HL-60 (cell line): Measurements from ENCODE around the gene FAM83G.
"Not testable (repeated sequence)": the region's sequence is repeated elsewhere in the genome, so short reads cannot be mapped to it uniquely, and the experiment has no call there.

ENCODE experiments used
- DNase-seq, 2 experiments: peaks; one replicate each; pipeline ENCODE4 v3.0.0-alpha.2; 2010 to 2020; ENCODE audit warnings: low read depth in 1 of 2, low spot score in 1 of 2
- H3K27ac ChIP-seq: fragments of 250-450 bp; sonication (Bioruptor Pico); replicated peaks from 2 replicates; pipeline ENCODE4 v1.5.1; 2020; ENCODE audit warnings: mild to moderate bottlenecking, moderate library complexity
- H3K27me3 ChIP-seq: fragments of 250-450 bp; sonication (Bioruptor Pico); 2 replicates; pipeline ENCODE4 v1.5.1; 2021; ENCODE audit warnings: mild to moderate bottlenecking, moderate library complexity; ENCODE audit not compliant: insufficient read depth, poor library complexity, severe bottlenecking
- H3K4me3 ChIP-seq: replicated peaks from 2 replicates; pipeline ENCODE4 v1.5.1; 2011; ENCODE audit warnings: mild to moderate bottlenecking, control low read depth, low read length; ENCODE audit not compliant: insufficient read depth
- CTCF ChIP-seq: IDR thresholded peaks from one replicate; pipeline ENCODE4 v1.5.1; 2011; ENCODE audit warnings: low read length, control low read depth, inconsistent platforms; ENCODE audit not compliant: insufficient read depth
- GABPA ChIP-seq: IDR thresholded peaks from 2 replicates; pipeline ENCODE4 v1.6.1; 2012; ENCODE audit warnings: low read depth
- POLR2AphosphoS5 ChIP-seq: IDR thresholded peaks from 2 replicates; pipeline ENCODE4 v1.6.1; 2012; ENCODE audit warnings: low read depth
- REST ChIP-seq: IDR thresholded peaks from 2 replicates; pipeline ENCODE4 v1.6.1; 2012; ENCODE audit warnings: low read depth; ENCODE audit not compliant: insufficient replicate concordance
- SPI1 ChIP-seq: IDR thresholded peaks from 2 replicates; pipeline ENCODE4 v1.6.1; 2012; ENCODE audit warnings: low read depth, mild to moderate bottlenecking, borderline replicate concordance

The FAM83G gene

DNA sequence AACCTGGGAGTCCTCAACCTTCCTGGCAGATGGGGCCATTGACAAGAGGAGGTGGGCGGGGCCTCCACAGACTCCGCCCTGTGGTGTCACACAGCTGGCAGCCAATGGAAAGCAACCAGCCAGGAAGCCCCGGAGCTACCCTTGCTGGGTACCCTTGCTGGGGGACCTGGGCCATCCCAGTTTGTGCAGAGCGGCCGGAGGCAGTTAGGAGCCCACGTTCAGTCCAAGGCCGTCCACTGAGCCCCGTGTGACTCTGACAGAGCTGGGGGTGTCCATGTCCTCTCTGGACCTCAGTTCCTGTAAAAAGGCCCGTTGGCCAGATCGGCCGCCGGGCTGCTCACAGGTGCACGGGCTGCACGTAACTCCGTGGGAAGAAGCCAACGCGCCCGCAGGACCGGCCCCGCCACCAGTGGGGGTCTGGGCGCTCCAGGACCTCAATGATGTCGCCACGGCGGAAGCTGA, 17.1 kb upstream of the FAM83G start:
- DNase-seq = no peak
- TF ChIP-seq GABPA = no peak
- TF ChIP-seq REST = no peak
- TF ChIP-seq CTCF = no peak
- no peak for TF ChIP-seq POLR2AphosphoS5
- TF ChIP-seq SPI1 = no peak
- H3K4me3 ChIP-seq = no peak overlapping the region
- no peak overlapping the region for H3K27ac ChIP-seq
- H3K27me3 ChIP-seq = no peaks in the 10 kb centered on the region

- H3K4me3 ChIP-seq, DNase-seq: not testable (repeated sequence)
Observed at GRCh38 chr17:19021011-19021621, 16.6 kb upstream of the FAM83G start.

GRCh38 chr17:19020016-19020415, 15.5 kb upstream of the FAM83G start:
- TF ChIP-seq POLR2AphosphoS5 (no peak), CTCF (no peak), GABPA (no peak), REST (no peak), SPI1 (no peak)
- no peak for DNase-seq
- H3K27ac ChIP-seq = no peak overlapping the region
- H3K27me3 ChIP-seq = no peaks in the 10 kb centered on the region
- H3K4me3 ChIP-seq = no peak overlapping the region

More at GRCh38 chr17:19021011-19021621, 16.6 kb upstream of the FAM83G start:
- H3K27me3 ChIP-seq, H3K27ac ChIP-seq: not testable (repeated sequence)

DNA sequence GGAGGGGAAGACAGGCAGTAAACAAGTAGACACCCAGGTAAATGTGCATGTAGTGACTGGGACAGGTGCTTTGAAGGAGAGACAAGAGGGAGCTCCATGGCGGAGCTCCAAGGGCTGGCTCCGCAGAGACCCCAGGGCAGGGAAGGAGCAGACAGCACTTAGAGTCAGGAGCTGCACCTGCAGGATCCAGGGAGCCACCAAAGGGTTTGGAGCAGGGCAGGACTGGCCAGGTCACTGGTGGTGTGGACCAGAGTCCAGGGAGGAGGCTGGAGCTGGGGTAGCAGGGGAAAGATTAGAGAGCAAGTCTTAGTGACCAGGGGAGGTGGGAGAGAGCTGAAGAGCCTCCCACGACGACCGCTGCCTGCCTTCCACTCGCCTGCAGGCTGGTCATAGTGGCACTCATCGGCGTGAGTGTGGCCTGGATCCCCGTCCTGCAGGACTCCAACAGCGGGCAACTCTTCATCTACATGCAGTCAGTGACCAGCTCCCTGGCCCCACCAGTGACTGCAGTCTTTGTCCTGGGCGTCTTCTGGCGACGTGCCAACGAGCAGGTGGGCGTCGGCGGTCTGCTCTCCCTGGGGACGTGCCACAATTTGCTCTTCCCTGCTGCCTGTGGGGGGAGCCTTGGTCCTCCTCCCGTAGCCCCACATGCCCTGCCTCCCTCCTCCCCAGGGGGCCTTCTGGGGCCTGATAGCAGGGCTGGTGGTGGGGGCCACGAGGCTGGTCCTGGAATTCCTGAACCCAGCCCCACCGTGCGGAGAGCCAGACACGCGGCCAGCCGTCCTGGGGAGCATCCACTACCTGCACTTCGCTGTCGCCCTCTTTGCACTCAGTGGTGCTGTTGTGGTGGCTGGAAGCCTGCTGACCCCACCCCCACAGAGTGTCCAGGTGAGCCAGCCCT, 14.7 kb upstream of the FAM83G start:
- H3K4me3 ChIP-seq = no peak overlapping the region
- no peak overlapping the region for H3K27ac ChIP-seq
- no peaks in the 10 kb centered on the region for H3K27me3 ChIP-seq
- DNase-seq = no peak
- no peak for TF ChIP-seq POLR2AphosphoS5
- no peak for TF ChIP-seq GABPA
- no peak for TF ChIP-seq CTCF
- TF ChIP-seq SPI1 = no peak
- no peak for TF ChIP-seq REST
